Activated B cell treated with CpG ODN at 0.5 μM for 24 hours (primary cell): ENCODE data around the gene LCMT1. TPM values are rescaled to one million over a fixed set of nuclear protein-coding genes. Genes with fewer than 3 reads are reported as not detected.
"Not testable (repeated sequence)": the region's sequence is repeated elsewhere in the genome, so short reads cannot be mapped to it uniquely, and the experiment has no call there.

Source experiments
- ATAC-seq: fragments of 200-7000 bp; cut with Tn5 transposase; one replicate; pipeline ENCODE4 v1.10.0; 2021; ENCODE audit warnings: low read depth, mild to moderate bottlenecking, moderate library complexity
- CTCF ChIA-PET: fragments of 350-600 bp; sonication (Branson Sonifier 250); formaldehyde crosslinking; loops from one replicate; lab custom pipeline; 2021; ENCODE audit warnings: antibody characterized with exemption; lab: Charles Lee
- POLR2A ChIA-PET: fragments of 350-600 bp; sonication (Branson Sonifier 250); formaldehyde crosslinking; loops from one replicate; lab custom pipeline; 2021; ENCODE audit warnings: antibody characterized with exemption; lab: Charles Lee
- DNase-seq: peaks from one replicate; pipeline ENCODE4 v3.0.0; 2022
- H3K27ac Mint-ChIP-seq: one replicate; pipeline ENCODE4 v1.8.0; 2020; ENCODE audit warnings: mixed read lengths
- H3K27me3 Mint-ChIP-seq: one replicate; pipeline ENCODE4 v1.8.0; 2021; ENCODE audit warnings: mixed read lengths
- H3K36me3 Mint-ChIP-seq: one replicate; pipeline ENCODE4 v1.8.0; 2021; ENCODE audit warnings: low read depth, mixed read lengths
- H3K4me1 Mint-ChIP-seq: one replicate; pipeline ENCODE4 v1.8.0; 2021; ENCODE audit warnings: mixed read lengths
- H3K4me3 Mint-ChIP-seq: one replicate; pipeline ENCODE4 v1.8.0; 2020; ENCODE audit warnings: mild to moderate bottlenecking, mixed read lengths
- H3K9me3 Mint-ChIP-seq: one replicate; pipeline ENCODE4 v1.8.0; 2020; ENCODE audit warnings: mixed read lengths
- intact Hi-C: fragments of 100-400 bp; cut with micrococcal nuclease; formaldehyde crosslinking; loops from one replicate; pipeline ENCODE4 v1.15.1; 2024
- total RNA-seq: library from RNA; stranded (reverse); gene quantifications from 2 replicates; pipeline ENCODE4 v1.2.3, GENCODE V29; 2022
- TF ChIP-seq, protein P1 (sequence below): fragments of 200-600 bp; IDR thresholded peaks from one replicate; pipeline ENCODE4 v1.8.0; 2022; ENCODE audit warnings: antibody characterized with exemption, mild to moderate bottlenecking

LCMT1 gene
- total RNA-seq, 1 donor from 2014 or later: 33.6 TPM

GRCh38 chr16:25176136-25176535 lies 64.6 kb downstream of the LCMT1 start:
- ATAC-seq: no peak
- ChIA-PET CTCF (no interaction called here), POLR2A (interaction anchor here (0.6 kb wide), 1 partner anchor 112 kb away, joined by 4 read pairs; no protein-coding TSS in a partner anchor)
- Mint-ChIP-seq H3K4me3 (no peak overlapping the region), H3K27me3 (no peaks in the 10 kb centered on the region), H3K4me1 (no peaks in the 10 kb centered on the region), H3K27ac (no peak overlapping the region), H3K9me3 (no peaks in the 10 kb centered on the region), H3K36me3 (peaks cover 59% of the 10 kb centered on the region)
- TF ChIP-seq, protein P1, sequence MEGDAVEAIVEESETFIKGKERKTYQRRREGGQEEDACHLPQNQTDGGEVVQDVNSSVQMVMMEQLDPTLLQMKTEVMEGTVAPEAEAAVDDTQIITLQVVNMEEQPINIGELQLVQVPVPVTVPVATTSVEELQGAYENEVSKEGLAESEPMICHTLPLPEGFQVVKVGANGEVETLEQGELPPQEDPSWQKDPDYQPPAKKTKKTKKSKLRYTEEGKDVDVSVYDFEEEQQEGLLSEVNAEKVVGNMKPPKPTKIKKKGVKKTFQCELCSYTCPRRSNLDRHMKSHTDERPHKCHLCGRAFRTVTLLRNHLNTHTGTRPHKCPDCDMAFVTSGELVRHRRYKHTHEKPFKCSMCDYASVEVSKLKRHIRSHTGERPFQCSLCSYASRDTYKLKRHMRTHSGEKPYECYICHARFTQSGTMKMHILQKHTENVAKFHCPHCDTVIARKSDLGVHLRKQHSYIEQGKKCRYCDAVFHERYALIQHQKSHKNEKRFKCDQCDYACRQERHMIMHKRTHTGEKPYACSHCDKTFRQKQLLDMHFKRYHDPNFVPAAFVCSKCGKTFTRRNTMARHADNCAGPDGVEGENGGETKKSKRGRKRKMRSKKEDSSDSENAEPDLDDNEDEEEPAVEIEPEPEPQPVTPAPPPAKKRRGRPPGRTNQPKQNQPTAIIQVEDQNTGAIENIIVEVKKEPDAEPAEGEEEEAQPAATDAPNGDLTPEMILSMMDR: no peak
- no peak for DNase-seq
- intact Hi-C loops: no loop called here

DNA sequence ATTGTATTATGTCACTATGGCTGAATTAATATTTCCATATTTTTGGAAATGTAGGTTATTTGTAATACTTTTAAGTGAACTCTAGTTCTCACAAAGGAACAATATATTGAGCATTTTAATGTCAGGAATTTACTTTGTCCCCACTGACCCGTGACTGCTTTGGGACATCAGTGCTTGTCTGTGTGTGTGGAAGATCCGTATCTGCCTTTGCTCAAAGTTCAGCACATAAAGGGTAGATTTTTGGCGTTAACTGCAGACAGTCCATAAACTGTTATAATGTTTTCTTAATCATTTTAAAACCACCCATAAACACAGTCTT lies 65.9 kb downstream of the LCMT1 start:
- DNase-seq (no peak), ATAC-seq (no peak)
- H3K27ac Mint-ChIP-seq: no peak overlapping the region
- H3K36me3 Mint-ChIP-seq: peaks cover 51% of the 10 kb centered on the region
- ChIA-PET POLR2A (no interaction called here), CTCF (no interaction called here)
- intact Hi-C loops: no loop called here
- no peaks in the 10 kb centered on the region for H3K27me3 Mint-ChIP-seq
- TF ChIP-seq, protein P1: no peak
- no peaks in the 10 kb centered on the region for H3K4me1 Mint-ChIP-seq
- H3K9me3 Mint-ChIP-seq: no peaks in the 10 kb centered on the region
- no peak overlapping the region for H3K4me3 Mint-ChIP-seq

DNA sequence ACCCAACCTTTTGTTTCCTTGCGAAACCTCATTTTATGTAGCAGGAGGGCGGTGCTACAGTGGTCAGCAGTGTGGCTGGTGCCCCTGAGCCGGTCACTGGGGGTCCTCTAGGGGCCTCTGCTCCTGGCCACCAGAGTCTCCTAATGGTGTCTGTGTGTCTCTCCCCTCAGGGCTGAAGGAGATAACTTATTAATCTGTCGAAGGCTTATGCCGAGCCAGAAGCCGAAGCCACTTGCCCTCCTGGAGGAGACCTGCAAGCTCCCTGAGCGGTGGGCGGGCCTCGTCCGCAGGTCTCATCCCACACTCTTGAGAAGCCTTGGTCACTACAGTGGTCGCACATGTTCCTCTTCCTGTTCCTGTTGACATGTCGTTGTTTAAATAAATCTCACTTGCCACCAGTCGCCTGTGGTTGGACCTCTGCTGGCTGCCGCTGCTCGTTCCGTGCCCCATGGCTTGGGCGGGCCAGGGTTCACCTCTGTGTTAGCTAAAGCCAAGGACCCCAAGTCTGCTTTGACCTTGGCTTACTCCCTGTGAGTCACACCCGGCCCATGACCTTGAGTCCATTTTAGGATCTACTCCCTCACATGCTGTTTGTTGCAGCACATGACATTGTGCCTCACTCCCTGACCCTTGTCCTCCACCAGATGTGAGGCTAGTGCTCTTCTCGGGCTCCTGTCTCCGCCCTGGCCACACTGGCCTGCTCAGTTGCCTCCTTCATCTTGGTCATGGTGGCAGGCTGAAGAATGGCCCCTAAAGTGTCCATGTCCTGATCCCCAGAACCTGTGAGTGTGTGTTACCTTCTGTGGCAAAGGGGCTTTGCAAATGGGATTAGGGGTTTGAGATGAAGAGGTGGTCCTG lies 66.5 kb downstream of the LCMT1 start:
- no peak overlapping the region for H3K4me3 Mint-ChIP-seq
- intact Hi-C loops: no loop called here
- peaks cover 45% of the 10 kb centered on the region for H3K36me3 Mint-ChIP-seq
- H3K4me1 Mint-ChIP-seq: no peaks in the 10 kb centered on the region
- no peak overlapping the region for H3K27ac Mint-ChIP-seq
- ChIA-PET POLR2A (no interaction called here), CTCF (no interaction called here)
- no peak for ATAC-seq
- H3K27me3 Mint-ChIP-seq: no peaks in the 10 kb centered on the region
- H3K9me3 Mint-ChIP-seq: no peaks in the 10 kb centered on the region
- no peak for DNase-seq
- TF ChIP-seq, protein P1: no peak

DNA sequence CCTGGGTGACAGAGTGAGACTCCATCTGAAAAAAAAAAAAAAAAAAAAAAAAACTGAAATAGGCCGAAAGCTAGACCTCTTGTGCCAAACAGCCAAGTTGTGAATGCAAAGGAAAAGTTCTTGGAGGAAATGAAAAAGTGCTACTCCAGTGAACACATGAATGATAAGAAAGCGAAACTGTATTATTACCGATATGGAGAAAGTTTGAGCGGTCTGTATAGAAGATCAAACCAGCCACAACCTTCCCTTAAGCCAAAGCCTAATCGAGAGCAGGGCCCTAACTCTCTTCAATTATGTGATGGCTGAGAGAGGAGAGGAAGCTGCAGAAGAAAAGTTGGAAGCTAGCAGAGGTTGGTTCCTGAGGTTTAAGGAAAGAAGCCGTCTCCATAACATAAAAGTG lies 69.7 kb downstream of the LCMT1 start:
- POLR2A ChIA-PET: interaction anchor here (0.6 kb wide), 1 partner anchor 35 kb away, joined by 3 read pairs; no protein-coding TSS in a partner anchor
- H3K4me3 Mint-ChIP-seq, H3K9me3 Mint-ChIP-seq, CTCF ChIA-PET, ATAC-seq, intact Hi-C loops, H3K27ac Mint-ChIP-seq, H3K4me1 Mint-ChIP-seq, DNase-seq, H3K27me3 Mint-ChIP-seq: not testable (repeated sequence)
- peaks cover 23% of the 10 kb centered on the region for H3K36me3 Mint-ChIP-seq

DNA sequence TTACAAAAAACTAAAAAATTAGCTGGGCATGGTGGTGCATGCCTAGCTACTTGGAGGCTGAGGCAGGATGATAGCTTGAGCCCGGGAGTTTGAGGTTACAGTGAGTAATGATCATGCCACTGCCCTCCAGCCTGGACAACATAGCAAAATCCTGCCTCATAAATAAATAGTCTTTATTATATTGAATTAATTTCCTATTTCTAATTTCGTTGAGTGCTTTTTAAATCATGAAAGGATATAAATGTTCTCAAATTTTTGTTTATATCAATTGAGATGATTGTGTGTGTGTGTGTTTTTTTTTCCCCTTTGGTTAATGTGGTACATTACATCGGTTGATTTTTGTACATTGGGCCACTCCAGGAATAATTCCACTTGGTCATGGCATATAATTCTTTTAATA lies 73.2 kb downstream of the LCMT1 start:
- CTCF ChIA-PET: no interaction called here
- ATAC-seq: no peak
- H3K27ac Mint-ChIP-seq: no peak overlapping the region

More for the DNA sequence above, 73.2 kb downstream of the LCMT1 start:
- Mint-ChIP-seq H3K4me1 (no peaks in the 10 kb centered on the region), H3K27me3 (no peaks in the 10 kb centered on the region), H3K9me3 (no peaks in the 10 kb centered on the region), H3K4me3 (no peak overlapping the region), H3K36me3 (peaks cover 3% of the 10 kb centered on the region)
- intact Hi-C loops: no loop called here
- TF ChIP-seq, protein P1: no peak
- POLR2A ChIA-PET: no interaction called here
- no peak for DNase-seq
